Activated gamma-delta T cell (primary cell): ENCODE measurements around the gene KLHL35.

Experiments
- DNase-seq: peaks from one replicate; lab custom pipeline; 2025; lab: John Stamatoyannopoulos, UW
- total RNA-seq, 2 donors: gene quantifications; one replicate each; lab custom pipeline; 2026; lab: John Stamatoyannopoulos, UW

KLHL35 gene
- 0.61 to 1.7 reads per million in 2 donors for total RNA-seq

GRCh38 chr11:75432911-75433321, at the start of gene KLHL35:
Gene KLHL35, minus strand, starts transcription at chr11:75433203. Its CDS starts 2,574 bp downstream, at chr11:75430629.
- no peak for DNase-seq

- no peak for DNase-seq
Observed at GRCh38 chr11:75481922-75482606, 49.1 kb upstream of the KLHL35 start.

- DNase-seq = no peak
Observed at GRCh38 chr11:75481223-75481921, 48.4 kb upstream of the KLHL35 start.

GRCh38 chr11:75480185-75481175, 47.5 kb upstream of the KLHL35 start:
- DNase-seq = no peak

GRCh38 chr11:75479597-75480145, 46.7 kb upstream of the KLHL35 start:
- no peak for DNase-seq

- no peak for DNase-seq
Observed at GRCh38 chr11:75478783-75479596, 46.0 kb upstream of the KLHL35 start.

GRCh38 chr11:75477614-75477935, 44.6 kb upstream of the KLHL35 start:
- DNase-seq = no peak

- no peak for DNase-seq
Observed at GRCh38 chr11:75476739-75477613, 44.0 kb upstream of the KLHL35 start.

GRCh38 chr11:75475767-75476650, 43.0 kb upstream of the KLHL35 start:
- no peak for DNase-seq

- no peak for DNase-seq
Observed at GRCh38 chr11:75474878-75475766, 42.1 kb upstream of the KLHL35 start.

GRCh38 chr11:75474240-75474639, 41.2 kb upstream of the KLHL35 start:
- DNase-seq = no peak

- no peak for DNase-seq
Observed at GRCh38 chr11:75473684-75474083, 40.7 kb upstream of the KLHL35 start.

GRCh38 chr11:75472081-75472732, 39.2 kb upstream of the KLHL35 start:
- DNase-seq = no peak

GRCh38 chr11:75471176-75471973, 38.4 kb upstream of the KLHL35 start:
- DNase-seq = no peak

GRCh38 chr11:75470476-75471080, 37.6 kb upstream of the KLHL35 start:
- DNase-seq = no peak

GRCh38 chr11:75469785-75470405, 36.9 kb upstream of the KLHL35 start:
- DNase-seq = no peak
